MCF 10A (cell line): Measurements from ENCODE around the gene SGTA. TPM values are rescaled to one million over a fixed set of nuclear protein-coding genes. Genes with fewer than 3 reads are reported as not detected.

Experiments used
- BruUV-seq: library from RNA; stranded (reverse); fragments of 400-500 nt; replicated peaks from 2 replicates; lab custom pipeline; 2021; lab: Mats Ljungman, UMichigan
- CTCF ChIA-PET: fragments of 300-600 bp; sonication (Branson Sonifier 250); formaldehyde crosslinking; extraction: SDS; loops from one replicate; lab custom pipeline; 2021; ENCODE audit warnings: antibody characterized with exemption, inconsistent platforms; lab: Yijun Ruan, JAX
- POLR2A ChIA-PET: fragments of 300-600, 350-650 bp; sonication (Branson Sonifier 250); formaldehyde crosslinking; extraction: SDS; loops from one replicate; lab custom pipeline; 2020; ENCODE audit warnings: antibody characterized with exemption, inconsistent platforms; lab: Yijun Ruan, JAX
- DNase-seq: peaks from one replicate; pipeline ENCODE4 v3.0.0-alpha.2; 2018; ENCODE audit not compliant: unreplicated experiment
- H3K27ac Mint-ChIP-seq: one replicate; pipeline ENCODE4 v1.8.0; 2022; ENCODE audit warnings: mild to moderate bottlenecking, low read depth, mixed read lengths; ENCODE audit not compliant: unreplicated experiment
- H3K27me3 Mint-ChIP-seq: one replicate; pipeline ENCODE4 v1.8.0; 2022; ENCODE audit warnings: mixed read lengths; ENCODE audit not compliant: insufficient read depth, unreplicated experiment
- H3K36me3 Mint-ChIP-seq: one replicate; pipeline ENCODE4 v1.8.0; 2022; ENCODE audit warnings: mild to moderate bottlenecking, moderate library complexity, mixed read lengths; ENCODE audit not compliant: insufficient read depth, unreplicated experiment
- H3K4me1 Mint-ChIP-seq: one replicate; pipeline ENCODE4 v1.8.0; 2022; ENCODE audit warnings: mixed read lengths; ENCODE audit not compliant: insufficient read depth, unreplicated experiment
- H3K4me3 Mint-ChIP-seq: one replicate; pipeline ENCODE4 v1.8.0; 2022; ENCODE audit warnings: mild to moderate bottlenecking, moderate library complexity, mixed read lengths; ENCODE audit not compliant: unreplicated experiment
- H3K9me3 Mint-ChIP-seq: one replicate; pipeline ENCODE4 v1.8.0; 2022; ENCODE audit warnings: mixed read lengths; ENCODE audit not compliant: unreplicated experiment
- intact Hi-C: fragments of 100-400 bp; cut with micrococcal nuclease; formaldehyde crosslinking; loops from 2 replicates; pipeline ENCODE4 v1.14.1; 2022
- total RNA-seq: library from RNA; stranded (reverse); gene quantifications from 2 replicates; pipeline ENCODE4 v1.2.3, GENCODE V29; 2022
- TF ChIP-seq, protein P1 (sequence below): fragments of 200-600 bp; IDR thresholded peaks from one replicate; pipeline ENCODE4 v1.8.0; 2022; ENCODE audit warnings: antibody characterized with exemption, mild to moderate bottlenecking; ENCODE audit not compliant: unreplicated experiment

The SGTA gene
- total RNA-seq, 1 experiment from 2014 or later = 66.6 TPM

DNA sequence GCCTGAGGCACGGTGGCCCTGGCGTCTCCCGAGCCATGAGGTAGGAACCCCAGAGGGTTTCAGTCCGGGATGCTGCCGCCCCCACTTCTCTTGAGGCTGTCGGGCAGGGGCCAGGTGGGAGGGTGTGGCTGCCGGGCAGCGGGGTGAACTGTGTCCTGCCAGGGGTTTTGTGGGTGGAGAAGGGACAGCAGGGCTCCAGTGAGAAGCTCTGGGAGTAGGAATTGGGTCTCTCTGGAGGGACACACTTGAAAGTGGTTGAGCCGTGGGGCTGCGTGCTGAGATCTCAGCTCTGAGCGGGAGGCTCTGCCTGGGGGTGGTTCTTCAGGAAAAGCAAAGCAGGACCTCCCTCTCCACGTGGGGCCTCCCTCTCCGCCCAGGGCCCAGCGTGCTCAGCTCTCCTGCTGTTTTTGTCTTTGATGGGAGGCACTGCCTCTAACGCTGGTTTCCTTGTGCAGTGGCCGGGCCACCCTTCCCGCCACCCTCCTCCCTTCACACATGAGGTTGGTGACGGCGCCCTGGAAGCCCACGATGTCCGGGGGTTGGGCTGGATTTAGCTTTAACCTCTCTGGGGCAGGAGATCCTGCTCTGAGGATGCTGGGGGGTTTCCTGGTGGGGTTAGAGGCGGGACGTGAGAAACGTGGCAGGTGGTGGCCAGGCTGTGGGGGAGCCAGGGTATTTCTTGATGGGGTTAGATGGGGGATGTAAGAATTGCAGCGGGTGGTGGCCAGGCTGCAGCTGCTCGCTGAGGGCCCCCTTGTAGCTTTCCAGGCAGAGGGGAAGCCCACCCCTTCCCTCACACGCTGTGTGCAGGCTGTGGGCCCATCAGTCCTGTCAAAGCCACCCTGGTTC, 21.3 kb upstream of the SGTA start:
- Mint-ChIP-seq H3K9me3 (no peaks in the 10 kb centered on the region), H3K4me3 (no peak overlapping the region), H3K27ac (no peak overlapping the region), H3K27me3 (no peaks in the 10 kb centered on the region), H3K36me3 (peaks cover 45% of the 10 kb centered on the region), H3K4me1 (no peaks in the 10 kb centered on the region)
- TF ChIP-seq, protein P1, sequence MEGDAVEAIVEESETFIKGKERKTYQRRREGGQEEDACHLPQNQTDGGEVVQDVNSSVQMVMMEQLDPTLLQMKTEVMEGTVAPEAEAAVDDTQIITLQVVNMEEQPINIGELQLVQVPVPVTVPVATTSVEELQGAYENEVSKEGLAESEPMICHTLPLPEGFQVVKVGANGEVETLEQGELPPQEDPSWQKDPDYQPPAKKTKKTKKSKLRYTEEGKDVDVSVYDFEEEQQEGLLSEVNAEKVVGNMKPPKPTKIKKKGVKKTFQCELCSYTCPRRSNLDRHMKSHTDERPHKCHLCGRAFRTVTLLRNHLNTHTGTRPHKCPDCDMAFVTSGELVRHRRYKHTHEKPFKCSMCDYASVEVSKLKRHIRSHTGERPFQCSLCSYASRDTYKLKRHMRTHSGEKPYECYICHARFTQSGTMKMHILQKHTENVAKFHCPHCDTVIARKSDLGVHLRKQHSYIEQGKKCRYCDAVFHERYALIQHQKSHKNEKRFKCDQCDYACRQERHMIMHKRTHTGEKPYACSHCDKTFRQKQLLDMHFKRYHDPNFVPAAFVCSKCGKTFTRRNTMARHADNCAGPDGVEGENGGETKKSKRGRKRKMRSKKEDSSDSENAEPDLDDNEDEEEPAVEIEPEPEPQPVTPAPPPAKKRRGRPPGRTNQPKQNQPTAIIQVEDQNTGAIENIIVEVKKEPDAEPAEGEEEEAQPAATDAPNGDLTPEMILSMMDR = no peak
- BruUV-seq = no TSS peak
- ChIA-PET POLR2A (no interaction called here), CTCF (no interaction called here)
- intact Hi-C loops = no loop called here
- DNase-seq = no peak

- POLR2A ChIA-PET = no interaction called here
- H3K4me3 Mint-ChIP-seq = no peak overlapping the region
- DNase-seq = no peak
- TF ChIP-seq, protein P1 = no peak
- no peaks in the 10 kb centered on the region for H3K27me3 Mint-ChIP-seq
- no peaks in the 10 kb centered on the region for H3K4me1 Mint-ChIP-seq
- H3K9me3 Mint-ChIP-seq = no peaks in the 10 kb centered on the region
- no TSS peak for BruUV-seq
- CTCF ChIA-PET = no interaction called here
- H3K36me3 Mint-ChIP-seq = peaks cover 46% of the 10 kb centered on the region
- intact Hi-C loops = no loop called here
- no peak overlapping the region for H3K27ac Mint-ChIP-seq
Observed at GRCh38 chr19:2803486-2804155, 20.5 kb upstream of the SGTA start.

GRCh38 chr19:2802826-2803225, 19.8 kb upstream of the SGTA start:
- no peak for DNase-seq
- H3K36me3 Mint-ChIP-seq = peaks cover 47% of the 10 kb centered on the region

GRCh38 chr19:2800506-2800905, 17.4 kb upstream of the SGTA start:
- Mint-ChIP-seq H3K27ac (no peak overlapping the region), H3K9me3 (no peaks in the 10 kb centered on the region), H3K4me1 (no peaks in the 10 kb centered on the region), H3K27me3 (no peaks in the 10 kb centered on the region), H3K4me3 (no peak overlapping the region), H3K36me3 (peaks cover 45% of the 10 kb centered on the region)
- ChIA-PET CTCF (interaction anchor here (0.7 kb wide), 1 partner anchor 50 kb away, joined by 4 read pairs; no protein-coding TSS in a partner anchor), POLR2A (interaction anchor here (0.9 kb wide), 1 partner anchor 13 kb away, joined by 3 read pairs; no protein-coding TSS in a partner anchor)
- intact Hi-C loops = no loop called here
- TF ChIP-seq, protein P1 = no peak
- BruUV-seq = no TSS peak
- no peak for DNase-seq

More at GRCh38 chr19:2802826-2803225, 19.8 kb upstream of the SGTA start:
- POLR2A ChIA-PET = no interaction called here
- no TSS peak for BruUV-seq
- intact Hi-C loops = no loop called here
- CTCF ChIA-PET = no interaction called here
- Mint-ChIP-seq H3K4me3 (no peak overlapping the region), H3K27ac (no peak overlapping the region), H3K4me1 (no peaks in the 10 kb centered on the region), H3K27me3 (no peaks in the 10 kb centered on the region), H3K9me3 (no peaks in the 10 kb centered on the region)
- TF ChIP-seq, protein P1 = no peak
